ENCODE data around the gene USP40. TPM values are rescaled to one million over a fixed set of nuclear protein-coding genes. Genes with fewer than 3 reads are reported as not detected.

The USP40 gene
- total RNA-seq, 4 donors from 2014 or later: 41.7 to 68.0 (median 54.2) TPM

DNA sequence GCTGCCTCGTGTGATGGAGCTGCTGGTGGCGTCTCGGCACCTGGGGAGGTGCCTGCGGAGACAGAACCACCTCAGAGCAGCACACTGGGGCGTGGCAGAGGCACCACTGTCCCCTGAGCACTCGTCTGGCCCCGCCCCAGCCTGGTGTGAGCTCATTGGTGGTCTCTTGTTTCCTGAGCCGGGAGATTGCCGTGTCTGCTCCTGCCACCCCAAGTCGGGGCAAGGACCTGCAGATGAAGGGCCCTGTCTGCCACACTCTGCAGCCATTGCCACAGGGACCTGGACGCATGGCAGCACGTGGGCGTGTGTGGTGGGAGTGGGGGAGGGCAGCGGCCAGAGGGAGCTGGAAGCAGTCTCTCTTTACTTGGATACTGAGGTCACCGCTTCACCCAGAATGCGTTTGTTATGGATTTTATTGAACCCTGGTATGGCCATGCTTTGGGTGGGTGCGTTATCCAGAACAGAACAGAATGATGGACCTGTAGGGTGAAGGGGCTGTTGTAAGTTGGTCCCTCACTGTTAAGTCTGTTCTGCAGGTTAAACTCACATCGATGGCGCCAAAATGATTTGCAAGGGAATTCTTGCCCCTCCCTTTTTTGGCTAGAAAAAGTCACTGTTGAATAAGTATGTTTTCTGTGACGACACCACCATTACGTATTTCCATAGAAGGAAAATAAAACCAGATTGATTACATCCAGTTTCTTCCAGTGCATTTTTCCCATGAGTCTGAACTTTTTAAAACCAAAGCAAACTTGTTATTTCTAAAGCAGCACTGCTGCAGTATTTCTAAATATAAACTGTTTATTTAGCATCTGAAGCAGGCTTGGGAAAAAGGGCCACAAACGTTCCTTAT is 92.0 kb downstream of the USP40 start:
- no peaks in the 10 kb centered on the region for H3K27me3 ChIP-seq
- 63 to 68% methylated on average over 18 to 22 of the region's 22 CpGs for WGBS, 2 donors
- peaks cover 0 to 92% (median 9%) of the 10 kb centered on the region in 3 donors for H3K36me3 ChIP-seq
- peaks cover 0 to 16% (median 3%) of the 10 kb centered on the region in 4 donors for H3K4me1 ChIP-seq
- H3K4me3 ChIP-seq: no peak overlapping the region
- DNase-seq (ENCODE audit: low spot score in 2 of 2): no peak
- H3K9me3 ChIP-seq: no peaks in the 10 kb centered on the region
- TF ChIP-seq, protein P1, sequence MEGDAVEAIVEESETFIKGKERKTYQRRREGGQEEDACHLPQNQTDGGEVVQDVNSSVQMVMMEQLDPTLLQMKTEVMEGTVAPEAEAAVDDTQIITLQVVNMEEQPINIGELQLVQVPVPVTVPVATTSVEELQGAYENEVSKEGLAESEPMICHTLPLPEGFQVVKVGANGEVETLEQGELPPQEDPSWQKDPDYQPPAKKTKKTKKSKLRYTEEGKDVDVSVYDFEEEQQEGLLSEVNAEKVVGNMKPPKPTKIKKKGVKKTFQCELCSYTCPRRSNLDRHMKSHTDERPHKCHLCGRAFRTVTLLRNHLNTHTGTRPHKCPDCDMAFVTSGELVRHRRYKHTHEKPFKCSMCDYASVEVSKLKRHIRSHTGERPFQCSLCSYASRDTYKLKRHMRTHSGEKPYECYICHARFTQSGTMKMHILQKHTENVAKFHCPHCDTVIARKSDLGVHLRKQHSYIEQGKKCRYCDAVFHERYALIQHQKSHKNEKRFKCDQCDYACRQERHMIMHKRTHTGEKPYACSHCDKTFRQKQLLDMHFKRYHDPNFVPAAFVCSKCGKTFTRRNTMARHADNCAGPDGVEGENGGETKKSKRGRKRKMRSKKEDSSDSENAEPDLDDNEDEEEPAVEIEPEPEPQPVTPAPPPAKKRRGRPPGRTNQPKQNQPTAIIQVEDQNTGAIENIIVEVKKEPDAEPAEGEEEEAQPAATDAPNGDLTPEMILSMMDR (IDR thresholded peaks at IDR 0.05): no peak
- TF ChIP-seq POLR2A (IDR thresholded peaks at IDR 0.05): no peak
- TF ChIP-seq EP300 (IDR thresholded peaks at IDR 0.05): no peak
- peak overlapping the region in 2 of 4 donors; percentile 33 to 46 for H3K27ac ChIP-seq

DNA sequence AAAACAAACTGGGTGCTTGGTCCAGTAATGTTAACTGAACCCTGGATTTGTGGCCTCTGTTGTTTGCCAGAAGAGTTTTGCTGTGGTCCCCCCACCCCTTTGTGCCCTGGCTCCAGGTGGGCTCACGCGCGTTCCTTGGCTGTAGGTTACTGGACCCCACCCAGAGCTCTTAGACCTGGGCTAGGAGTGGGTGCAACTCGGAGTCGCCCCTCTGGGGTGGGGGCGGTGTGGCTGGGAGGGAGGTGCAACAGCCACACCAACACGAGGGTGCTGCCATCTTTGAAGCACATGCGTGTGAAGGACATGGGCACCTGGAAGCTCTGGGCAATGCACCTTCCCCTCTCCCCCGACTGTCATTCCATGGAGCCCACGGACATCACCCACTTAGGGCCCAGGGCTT is 92.7 kb downstream of the USP40 start:
- 91 to 93% methylated on average over 8 to 10 of the region's 10 CpGs for WGBS, 2 donors
- Histone ChIP-seq H3K9me3 (no peaks in the 10 kb centered on the region), H3K27me3 (no peaks in the 10 kb centered on the region), H3K4me1 (peaks cover 0 to 19% (median 6%) of the 10 kb centered on the region in 4 donors), H3K27ac (peak overlapping the region in 2 of 4 donors; percentile 33 to 46), H3K4me3 (no peak overlapping the region), H3K36me3 (peaks cover 0 to 91% (median 9%) of the 10 kb centered on the region in 3 donors)
- no peak for TF ChIP-seq POLR2A (IDR thresholded peaks at IDR 0.05)
- TF ChIP-seq, protein P1 (IDR thresholded peaks at IDR 0.05): no peak
- no peak for TF ChIP-seq EP300 (IDR thresholded peaks at IDR 0.05)
- DNase-seq (ENCODE audit: low spot score in 2 of 2): no peak

DNA sequence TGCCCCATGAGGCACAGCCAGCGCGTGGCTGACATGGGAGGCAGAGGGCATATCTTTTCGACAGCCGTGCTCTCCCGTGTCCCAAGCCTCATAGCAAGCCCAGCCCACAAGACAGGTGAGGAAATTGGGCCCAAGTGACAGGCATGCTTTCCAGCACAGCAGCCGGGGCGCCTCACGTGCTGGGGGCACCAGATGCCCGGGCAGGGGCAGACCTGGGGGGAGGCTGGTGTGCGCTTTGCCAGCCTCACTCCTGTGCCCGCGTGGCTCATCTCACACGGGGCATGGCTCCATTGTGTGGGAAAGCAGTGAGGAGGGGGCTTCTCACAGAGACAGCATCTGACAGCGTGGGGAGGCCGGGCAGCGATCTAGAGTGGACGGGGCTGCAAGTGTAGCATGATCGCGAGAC is 93.2 kb downstream of the USP40 start:
- Histone ChIP-seq H3K27ac (no peak overlapping the region), H3K4me3 (no peak overlapping the region), H3K36me3 (peaks cover 0 to 91% (median 9%) of the 10 kb centered on the region in 3 donors), H3K9me3 (no peaks in the 10 kb centered on the region), H3K4me1 (peaks cover 0 to 19% (median 6%) of the 10 kb centered on the region in 4 donors), H3K27me3 (no peaks in the 10 kb centered on the region)
- 93 to 96% methylated on average over 19 of the region's 19 CpGs for WGBS, 2 donors
- DNase-seq (ENCODE audit: low spot score in 2 of 2): no peak
- TF ChIP-seq POLR2A (IDR thresholded peaks at IDR 0.05) (no peak), EP300 (IDR thresholded peaks at IDR 0.05) (no peak)
- TF ChIP-seq, protein P1 (IDR thresholded peaks at IDR 0.05): no peak

DNA sequence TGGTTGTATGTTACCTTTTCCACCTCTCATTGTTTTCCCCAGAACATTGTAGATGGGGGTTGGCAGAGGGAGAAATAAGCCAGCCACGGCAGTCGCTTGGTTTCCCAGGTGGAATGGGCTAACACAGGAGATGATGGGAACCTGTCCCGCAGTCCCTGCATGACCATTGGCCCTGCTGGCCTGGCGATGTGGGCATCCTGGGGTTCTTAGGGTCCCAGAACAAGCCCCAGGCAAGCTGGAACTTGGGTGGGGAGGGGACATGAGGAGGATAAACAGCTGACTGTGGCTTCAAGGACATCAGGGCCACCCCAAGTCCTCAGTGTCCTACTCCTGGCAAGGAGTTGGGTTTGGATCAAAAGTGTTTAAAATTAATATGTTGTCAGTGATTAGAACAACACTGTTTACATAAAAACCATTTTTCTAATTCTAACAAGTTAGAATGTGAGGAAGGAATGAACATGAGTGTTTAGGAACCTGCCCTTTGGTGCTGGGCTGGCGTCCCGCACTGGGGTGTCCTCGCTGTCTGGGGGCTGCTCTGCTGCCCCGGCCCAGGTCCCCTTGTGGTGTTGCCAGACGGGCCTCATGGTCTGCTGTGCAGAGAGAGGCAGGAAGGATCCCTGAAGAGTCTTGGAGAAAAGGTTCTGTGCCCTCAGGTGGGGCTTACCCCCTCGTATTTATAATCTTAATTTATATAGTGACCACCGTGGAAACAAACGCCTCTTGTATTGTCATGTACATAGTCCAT is 95.1 kb downstream of the USP40 start:
- Histone ChIP-seq H3K4me3 (no peak overlapping the region), H3K27me3 (no peaks in the 10 kb centered on the region), H3K9me3 (no peaks in the 10 kb centered on the region), H3K36me3 (peaks cover 0 to 91% (median 2%) of the 10 kb centered on the region in 3 donors), H3K27ac (no peak overlapping the region), H3K4me1 (peaks cover 0 to 19% (median 6%) of the 10 kb centered on the region in 4 donors)
- 92% methylated on average over 12 of the region's 12 CpGs for WGBS, 2 donors
- no peak for TF ChIP-seq POLR2A (IDR thresholded peaks at IDR 0.05)
- TF ChIP-seq, protein P1 (IDR thresholded peaks at IDR 0.05): no peak
- no peak for TF ChIP-seq EP300 (IDR thresholded peaks at IDR 0.05)
- DNase-seq (ENCODE audit: low spot score in 2 of 2): peak in 1 of 2 donors; percentile 5
